HepG2 (cell line): ENCODE data around the gene PITRM1. TPM values are rescaled to one million over a fixed set of nuclear protein-coding genes. Genes with fewer than 3 reads are reported as not detected.
A peak's percentile ranks its signal among the peaks of the same experiment; 100 is the strongest.

ENCODE experiments used
- BCL6 ChIP-seq: IDR thresholded peaks from 2 replicates; pipeline ENCODE4 v1.6.1; 2016; ENCODE audit warnings: missing genetic modification reagents, missing compliant biosample characterization
- CEBPB ChIP-seq: IDR thresholded peaks from 2 replicates; pipeline ENCODE4 v1.6.1; 2011; ENCODE audit warnings: low read depth, low read length, improper control_type of control experiment, borderline replicate concordance
- CTCF ChIP-seq: sonication (generic); formaldehyde crosslinking; IDR thresholded peaks from 2 replicates; pipeline ENCODE4 v1.5.0; 2020; ENCODE audit warnings: mild to moderate bottlenecking, missing genetic modification reagents, moderate library complexity
- EP300 ChIP-seq, 3 experiments: sonication (generic) in 1 of 3; formaldehyde crosslinking in 1 of 3; IDR thresholded peaks; 2 replicates each; pipeline versions ENCODE4 v1.5.1 to v1.6.1; 2011 to 2020; ENCODE audit warnings: low read depth in 2 of 3, low read length in 2 of 3, borderline replicate concordance in 1 of 3, improper control_type of control experiment in 1 of 3, mild to moderate bottlenecking in 1 of 3, missing genetic modification reagents in 1 of 3, moderate library complexity in 1 of 3
- FOXP1 ChIP-seq, 2 experiments: fragments of 450-650 bp in 1 of 2; IDR thresholded peaks; 2 replicates each; pipeline ENCODE4 v1.6.1; 2017 to 2018; ENCODE audit warnings: antibody characterized with exemption in 1 of 2
- MTF1 ChIP-seq: sonication (generic); formaldehyde crosslinking; IDR thresholded peaks from 2 replicates; pipeline ENCODE4 v1.5.0; 2020; ENCODE audit warnings: missing genetic modification reagents
- REL ChIP-seq: sonication (generic); formaldehyde crosslinking; conservative IDR thresholded peaks from 2 replicates; pipeline ENCODE4 v1.8.0; 2022; ENCODE audit warnings: mild to moderate bottlenecking, missing genetic modification reagents, moderate library complexity
- SKIL ChIP-seq: sonication (generic); formaldehyde crosslinking; IDR thresholded peaks from 2 replicates; pipeline ENCODE4 v1.8.0; 2022; ENCODE audit warnings: missing genetic modification reagents, mild to moderate bottlenecking, moderate library complexity, borderline replicate concordance
- SP1 ChIP-seq, 2 experiments: fragments of 450-650 bp in 1 of 2; sonication (generic) in 1 of 2; formaldehyde crosslinking in 1 of 2; IDR thresholded peaks; 2 replicates each; pipeline versions ENCODE4 v1.4.0 to v1.6.1; 2016 to 2020; ENCODE audit warnings: missing genetic modification reagents in 1 of 2
- TCF7 ChIP-seq: sonication (generic); IDR thresholded peaks from 2 replicates; pipeline ENCODE4 v1.6.1; 2016; ENCODE audit warnings: antibody characterized with exemption, low read depth
- TEAD3 ChIP-seq: optimal IDR thresholded peaks from 2 replicates; pipeline ENCODE3; 2016; ENCODE audit warnings: borderline replicate concordance
- XBP1 ChIP-seq: sonication (generic); formaldehyde crosslinking; IDR thresholded peaks from 2 replicates; pipeline ENCODE4 v1.5.0; 2020; ENCODE audit warnings: missing genetic modification reagents
- ZC3H4 ChIP-seq: sonication (generic); formaldehyde crosslinking; IDR thresholded peaks from 2 replicates; pipeline ENCODE4 v1.4.0; 2020; ENCODE audit warnings: missing genetic modification reagents, borderline replicate concordance
- ZNF274 ChIP-seq: sonication (generic); formaldehyde crosslinking; IDR thresholded peaks from 2 replicates; pipeline ENCODE4 v1.5.1; 2020; ENCODE audit warnings: mild to moderate bottlenecking, missing genetic modification reagents
- ZNF292 ChIP-seq: sonication (generic); formaldehyde crosslinking; IDR thresholded peaks from 2 replicates; pipeline ENCODE4 v1.8.1; 2022; ENCODE audit warnings: mild to moderate bottlenecking, low read depth, missing genetic modification reagents, borderline replicate concordance
- ZNF34 ChIP-seq: sonication (generic); formaldehyde crosslinking; IDR thresholded peaks from 2 replicates; pipeline ENCODE4 v1.4.0; 2020; ENCODE audit warnings: mild to moderate bottlenecking, missing genetic modification reagents, borderline replicate concordance
- polyA plus RNA-seq, 8 experiments: library from polyadenylated mRNA; depleted of rRNA in 3 of 8; stranded (reverse) in 7 of 8; unstranded in 1 of 8; fragments of >200 nt; fragmentation: Illumina TruSeq in 4 of 8; extraction: Trizol in 4 of 8; gene quantifications; 2 replicates each; pipeline versions ENCODE4 v1.2.1 to v1.2.3, GENCODE V29; 2011 to 2016; ENCODE audit warnings: low read depth in 4 of 8, missing spikeins in 1 of 8, mixed read lengths in 1 of 8; ENCODE audit not compliant: insufficient read depth in 1 of 8
- total RNA-seq, 5 experiments: library from RNA; depleted of rRNA; stranded (reverse); fragments of >200 nt; fragmentation: Illumina TruSeq; extraction: Trizol; gene quantifications; 2 replicates each; pipeline ENCODE4 v1.2.3, GENCODE V29; 2016; ENCODE audit warnings: low read depth in 1 of 5
- TF ChIP-seq, protein P1 (sequence below): IDR thresholded peaks from 2 replicates; pipeline ENCODE4 v1.4.0; 2020; ENCODE audit warnings: mild to moderate bottlenecking, missing genetic modification reagents

PITRM1 gene
- total and polyA plus RNA-seq, 2 of the 13 experiments (the other 11 are each of a cell fraction or from before 2014, with no cell fraction given) = 16.4 to 29.0 TPM

- TF ChIP-seq, protein P1, sequence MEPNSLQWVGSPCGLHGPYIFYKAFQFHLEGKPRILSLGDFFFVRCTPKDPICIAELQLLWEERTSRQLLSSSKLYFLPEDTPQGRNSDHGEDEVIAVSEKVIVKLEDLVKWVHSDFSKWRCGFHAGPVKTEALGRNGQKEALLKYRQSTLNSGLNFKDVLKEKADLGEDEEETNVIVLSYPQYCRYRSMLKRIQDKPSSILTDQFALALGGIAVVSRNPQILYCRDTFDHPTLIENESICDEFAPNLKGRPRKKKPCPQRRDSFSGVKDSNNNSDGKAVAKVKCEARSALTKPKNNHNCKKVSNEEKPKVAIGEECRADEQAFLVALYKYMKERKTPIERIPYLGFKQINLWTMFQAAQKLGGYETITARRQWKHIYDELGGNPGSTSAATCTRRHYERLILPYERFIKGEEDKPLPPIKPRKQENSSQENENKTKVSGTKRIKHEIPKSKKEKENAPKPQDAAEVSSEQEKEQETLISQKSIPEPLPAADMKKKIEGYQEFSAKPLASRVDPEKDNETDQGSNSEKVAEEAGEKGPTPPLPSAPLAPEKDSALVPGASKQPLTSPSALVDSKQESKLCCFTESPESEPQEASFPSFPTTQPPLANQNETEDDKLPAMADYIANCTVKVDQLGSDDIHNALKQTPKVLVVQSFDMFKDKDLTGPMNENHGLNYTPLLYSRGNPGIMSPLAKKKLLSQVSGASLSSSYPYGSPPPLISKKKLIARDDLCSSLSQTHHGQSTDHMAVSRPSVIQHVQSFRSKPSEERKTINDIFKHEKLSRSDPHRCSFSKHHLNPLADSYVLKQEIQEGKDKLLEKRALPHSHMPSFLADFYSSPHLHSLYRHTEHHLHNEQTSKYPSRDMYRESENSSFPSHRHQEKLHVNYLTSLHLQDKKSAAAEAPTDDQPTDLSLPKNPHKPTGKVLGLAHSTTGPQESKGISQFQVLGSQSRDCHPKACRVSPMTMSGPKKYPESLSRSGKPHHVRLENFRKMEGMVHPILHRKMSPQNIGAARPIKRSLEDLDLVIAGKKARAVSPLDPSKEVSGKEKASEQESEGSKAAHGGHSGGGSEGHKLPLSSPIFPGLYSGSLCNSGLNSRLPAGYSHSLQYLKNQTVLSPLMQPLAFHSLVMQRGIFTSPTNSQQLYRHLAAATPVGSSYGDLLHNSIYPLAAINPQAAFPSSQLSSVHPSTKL (CRISPR knock-in tag) = 0 out of 2 replicates have a peak, but pooled peaks have one; percentile 14
- no peak for TF ChIP-seq SP1 (IDR thresholded peaks at IDR 0.05)
- no peak for TF ChIP-seq SP1 (CRISPR knock-in tag; IDR thresholded peaks at IDR 0.05)
- no peak for TF ChIP-seq XBP1 (CRISPR knock-in tag)
- TF ChIP-seq REL = no peak
- no peak for TF ChIP-seq ZC3H4 (CRISPR knock-in tag)
- TF ChIP-seq ZNF274 (CRISPR knock-in tag) = no peak
- peak in 1 of 2 experiments; percentile 31; a peak in 1 of 4 replicates for TF ChIP-seq EP300 (IDR thresholded peaks at IDR 0.05; ENCODE audit: low read depth in 2 of 2, low read length in 2 of 2)
- TF ChIP-seq EP300 (CRISPR knock-in tag; IDR thresholded peaks at IDR 0.05; ENCODE audit: borderline replicate concordance) = peak; percentile 22; the same call in 1 of the 2 replicates
- peak; percentile 60; the same call in 1 of the 2 replicates for TF ChIP-seq BCL6 (CRISPR knock-in tag)
- TF ChIP-seq TCF7 = 0 out of 2 replicates have a peak, but pooled peaks have one; percentile 32
- TF ChIP-seq SKIL (CRISPR knock-in tag) = no peak
- TF ChIP-seq MTF1 (CRISPR knock-in tag) = no peak
- TF ChIP-seq ZNF34 (CRISPR knock-in tag) = no peak
- TF ChIP-seq FOXP1 (IDR thresholded peaks at IDR 0.05) = no peak
- TF ChIP-seq FOXP1 (CRISPR knock-in tag; IDR thresholded peaks at IDR 0.05) = peak; percentile 18; the same call in 1 of the 2 replicates
- TF ChIP-seq ZNF292 (CRISPR knock-in tag) = no peak
- TF ChIP-seq TEAD3 (CRISPR knock-in tag) = peak; percentile 84
- no peak for TF ChIP-seq CTCF (CRISPR knock-in tag)
- TF ChIP-seq CEBPB = peak; percentile 71
Measured at GRCh38 chr10:3090914-3091787, 81.4 kb downstream of the PITRM1 start (continued).
